Activated T-cell treated with anti-CD3 and anti-CD28 coated beads, Interleukin-2, amount 50 U/mL, for 24 hours (primary cell): ENCODE measurements around the gene POU2F1.
A peak's percentile ranks its signal among the peaks of the same experiment; 100 is the strongest.

Source experiments
- DNase-seq: peaks from one replicate; pipeline ENCODE4 v3.0.0-alpha.2; 2020
- H3K27ac Mint-ChIP-seq: 2 replicates; pipeline ENCODE4 v1.8.0; 2020; ENCODE audit warnings: mild to moderate bottlenecking, mixed read lengths
- H3K27me3 Mint-ChIP-seq: 2 replicates; pipeline ENCODE4 v1.8.0; 2020; ENCODE audit warnings: mixed read lengths
- H3K36me3 Mint-ChIP-seq: 2 replicates; pipeline ENCODE4 v1.8.0; 2020; ENCODE audit warnings: low read depth, mixed read lengths
- H3K4me1 Mint-ChIP-seq: 2 replicates; pipeline ENCODE4 v1.8.0; 2020; ENCODE audit warnings: low read depth, mixed read lengths
- H3K4me3 Mint-ChIP-seq: 2 replicates; pipeline ENCODE4 v1.8.0; 2020; ENCODE audit warnings: mild to moderate bottlenecking, moderate library complexity, mixed read lengths
- H3K9me3 Mint-ChIP-seq: 2 replicates; pipeline ENCODE4 v1.8.0; 2020; ENCODE audit warnings: mixed read lengths

The POU2F1 gene

DNA sequence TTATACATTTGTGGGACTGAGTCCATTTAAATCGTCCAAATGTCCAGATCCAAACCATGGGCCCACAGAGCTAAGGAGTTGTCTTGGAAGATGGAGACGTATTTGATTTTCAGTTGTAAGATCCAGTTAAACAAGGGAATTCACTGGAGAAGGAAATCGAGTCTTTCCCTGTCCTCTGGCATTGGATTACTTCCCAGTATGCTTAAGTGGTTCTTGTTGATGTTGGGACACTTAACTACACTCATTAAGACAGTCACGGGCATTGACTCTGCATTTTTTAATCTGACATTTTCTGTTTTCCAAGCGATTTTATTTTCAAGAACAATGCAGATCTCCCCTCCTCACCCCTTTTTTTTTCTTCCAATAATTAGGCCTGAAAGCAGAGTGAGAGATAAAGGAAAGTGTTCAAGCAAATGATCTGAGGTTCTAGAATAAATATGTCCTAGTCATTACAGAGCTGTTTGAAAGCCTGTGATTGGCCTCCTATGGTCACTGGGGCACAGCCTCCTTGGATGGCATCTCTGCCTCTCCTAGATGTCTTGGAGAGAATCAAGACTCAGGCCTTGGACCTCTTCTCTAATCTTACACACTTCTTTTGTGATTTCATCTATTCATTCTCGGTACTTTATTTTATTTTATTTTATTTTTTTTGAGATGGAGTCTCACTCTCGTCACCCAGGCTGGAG is 248.7 kb downstream of the POU2F1 start:
- Mint-ChIP-seq H3K27ac (peak overlapping the region; percentile 86), H3K36me3 (peaks cover 72% of the 10 kb centered on the region), H3K4me1 (peaks cover 90% of the 10 kb centered on the region)

DNA sequence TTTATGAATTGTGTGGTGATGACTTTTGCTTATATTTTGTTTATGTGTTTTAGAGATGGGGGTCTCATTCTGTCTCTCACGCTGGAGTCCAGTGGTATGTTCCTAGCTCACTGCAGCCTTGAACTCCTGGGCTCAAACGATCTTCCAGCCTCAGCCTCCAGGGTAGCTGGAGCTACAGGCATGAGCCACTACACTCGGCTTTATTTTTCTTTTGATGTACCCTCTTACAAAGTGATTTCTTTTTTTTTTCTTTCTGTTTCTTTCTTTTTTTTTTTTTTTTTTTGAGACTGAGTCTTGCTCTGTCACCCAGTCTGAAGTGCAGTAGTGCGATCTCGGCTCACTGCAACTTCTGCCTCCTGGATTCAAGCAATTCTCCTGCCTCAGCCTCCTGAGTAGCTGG is 250.9 kb downstream of the POU2F1 start:
- Mint-ChIP-seq H3K4me1 (peaks cover 89% of the 10 kb centered on the region), H3K36me3 (peaks cover 62% of the 10 kb centered on the region), H3K4me3 (peak overlapping the region; percentile 35)

More for the DNA sequence above, 248.7 kb downstream of the POU2F1 start:
- Mint-ChIP-seq H3K27me3 (no peaks in the 10 kb centered on the region), H3K4me3 (no peak overlapping the region), H3K9me3 (no peaks in the 10 kb centered on the region)
- DNase-seq: peak; percentile 20

DNA sequence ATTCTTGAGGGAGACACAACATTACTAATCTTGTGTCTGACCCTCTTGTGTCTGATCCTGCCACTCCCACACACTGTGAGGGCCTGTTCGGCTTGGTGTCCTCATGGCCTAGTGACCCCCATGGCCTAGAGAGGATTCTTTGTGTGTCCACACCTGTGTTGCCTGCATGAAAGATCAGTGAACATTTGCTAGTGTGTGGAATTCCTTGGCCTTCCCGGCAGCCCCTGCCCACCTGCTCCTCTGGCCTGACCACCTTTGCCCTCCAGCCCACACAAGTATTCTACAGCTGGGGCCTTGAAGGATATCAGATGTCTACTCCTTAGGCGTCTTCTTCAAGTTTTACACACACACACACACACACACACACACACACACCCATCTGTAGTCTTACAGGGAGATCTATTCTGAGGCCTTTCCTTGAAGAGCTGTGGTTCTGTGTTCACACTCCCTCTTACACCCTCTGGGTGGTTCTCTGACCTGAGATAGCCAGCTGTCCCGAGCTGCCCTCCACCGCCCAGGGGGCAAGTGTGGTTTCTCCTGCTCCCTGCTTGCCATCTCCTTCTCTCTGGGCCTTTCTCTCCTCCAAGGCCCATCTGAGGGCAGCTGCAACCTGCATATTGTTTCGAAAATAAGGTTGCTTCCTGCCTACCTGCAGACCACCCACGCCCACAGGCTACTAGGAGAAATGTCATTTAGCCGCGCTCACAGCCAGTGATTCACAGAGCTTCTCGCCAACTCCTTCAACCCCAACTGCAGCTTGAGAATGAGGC is 252.3 kb downstream of the POU2F1 start:
- H3K4me1 Mint-ChIP-seq: peaks cover 92% of the 10 kb centered on the region
- peak; percentile 64 for DNase-seq
- no peaks in the 10 kb centered on the region for H3K27me3 Mint-ChIP-seq
- H3K36me3 Mint-ChIP-seq: peaks cover 65% of the 10 kb centered on the region
- no peaks in the 10 kb centered on the region for H3K9me3 Mint-ChIP-seq
- H3K4me3 Mint-ChIP-seq: peak overlapping the region; percentile 57
- H3K27ac Mint-ChIP-seq: peak overlapping the region; percentile 90

More for the DNA sequence above, 250.9 kb downstream of the POU2F1 start:
- Mint-ChIP-seq H3K27me3 (no peaks in the 10 kb centered on the region), H3K27ac (peak overlapping the region; percentile 90), H3K9me3 (no peaks in the 10 kb centered on the region)
- peak; percentile 26 for DNase-seq

DNA sequence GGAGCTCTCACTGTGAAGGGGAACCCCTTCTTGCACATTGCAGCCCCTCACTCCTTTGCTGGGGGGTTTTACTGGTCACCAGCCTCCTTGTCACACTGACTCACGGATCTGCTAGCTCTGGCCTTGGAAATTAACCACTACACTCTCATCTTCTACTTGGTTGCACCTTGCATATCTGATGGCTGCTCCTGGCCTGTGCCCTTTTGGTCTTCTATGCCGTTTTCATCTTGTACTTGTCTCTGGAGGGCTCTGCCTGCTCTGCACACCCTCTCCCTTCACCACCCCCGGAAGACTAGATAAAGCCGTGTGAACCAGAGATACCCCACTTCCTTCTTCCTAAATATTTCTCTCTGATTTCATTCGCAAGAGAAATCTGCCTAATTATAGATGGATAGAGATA is 253.1 kb downstream of the POU2F1 start:
- H3K4me3 Mint-ChIP-seq: peak overlapping the region; percentile 57
- H3K4me1 Mint-ChIP-seq: peaks cover 90% of the 10 kb centered on the region

DNA sequence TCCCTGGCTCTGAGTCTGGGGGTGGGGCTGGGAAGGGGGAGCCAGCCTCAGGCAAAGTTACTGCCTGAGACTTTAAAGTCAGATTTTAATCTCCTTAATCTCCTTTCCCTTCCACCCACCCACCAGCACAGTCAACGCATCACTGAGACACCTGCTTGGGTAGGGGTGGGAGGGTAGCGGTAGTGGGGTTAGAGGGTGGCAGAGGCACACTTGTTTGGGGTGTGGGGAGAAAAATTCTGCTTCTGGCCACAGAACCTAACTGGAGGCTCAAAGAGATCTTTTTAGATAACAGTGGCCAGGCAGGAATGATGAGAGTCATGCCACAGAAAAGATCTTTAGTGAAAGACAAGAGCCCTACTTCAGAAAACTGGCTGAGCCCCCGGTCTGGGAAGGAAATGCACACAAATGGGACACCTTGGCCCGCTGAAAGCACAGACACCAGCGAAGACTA is 253.5 kb downstream of the POU2F1 start:
- Mint-ChIP-seq H3K4me1 (peaks cover 90% of the 10 kb centered on the region), H3K9me3 (no peaks in the 10 kb centered on the region), H3K4me3 (peak overlapping the region; percentile 57), H3K27ac (peak overlapping the region; percentile 90), H3K36me3 (peaks cover 65% of the 10 kb centered on the region), H3K27me3 (no peaks in the 10 kb centered on the region)
- DNase-seq: peak; percentile 58

More for the DNA sequence above, 253.1 kb downstream of the POU2F1 start:
- H3K27ac Mint-ChIP-seq: peak overlapping the region; percentile 90
- peak; percentile 37 for DNase-seq
- peaks cover 65% of the 10 kb centered on the region for H3K36me3 Mint-ChIP-seq
- H3K9me3 Mint-ChIP-seq: no peaks in the 10 kb centered on the region
- no peaks in the 10 kb centered on the region for H3K27me3 Mint-ChIP-seq

DNA sequence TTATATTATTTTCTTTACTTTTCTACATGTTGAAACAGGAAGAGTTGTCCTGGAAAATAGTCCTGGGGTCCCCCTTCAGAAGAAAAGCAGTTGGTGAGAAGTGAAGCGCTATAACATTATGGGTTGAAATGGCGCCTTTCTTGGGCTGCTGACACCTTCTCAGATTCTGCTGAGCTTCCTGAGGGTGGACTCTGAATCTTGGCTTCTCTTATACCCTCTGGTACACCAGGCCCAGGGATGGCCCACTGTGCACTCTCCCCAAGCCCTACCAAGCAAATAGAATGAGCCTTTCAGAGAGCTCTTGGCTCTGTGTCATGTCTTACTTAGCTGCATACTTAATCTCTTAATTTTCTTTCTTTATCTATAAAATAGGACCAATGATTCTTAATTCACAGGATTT is 255.4 kb downstream of the POU2F1 start:
- DNase-seq: peak; percentile 28
- H3K27me3 Mint-ChIP-seq: no peaks in the 10 kb centered on the region
- H3K27ac Mint-ChIP-seq: peak overlapping the region; percentile 79
- H3K4me1 Mint-ChIP-seq: peaks cover 93% of the 10 kb centered on the region
- no peaks in the 10 kb centered on the region for H3K9me3 Mint-ChIP-seq
- no peak overlapping the region for H3K4me3 Mint-ChIP-seq
- peaks cover 71% of the 10 kb centered on the region for H3K36me3 Mint-ChIP-seq
